HCT116 (cell line): Measurements from ENCODE around the gene KRT2. TPM values are rescaled to one million over a fixed set of nuclear protein-coding genes. Genes with fewer than 3 reads are reported as not detected.

Experiments used
- ATAC-seq: fragments of 200-7000 bp; cut with Tn5 transposase; 2 replicates; pipeline ENCODE4 v1.9.1; 2020; ENCODE audit warnings: mild to moderate bottlenecking, moderate library complexity
- BruUV-seq: library from RNA; stranded (reverse); fragments of 400-500 nt; replicated peaks from 2 replicates; lab custom pipeline; 2021; lab: Mats Ljungman, UMichigan
- CTCF ChIA-PET: fragments of 300-600 bp; sonication (Branson Sonifier 250); formaldehyde crosslinking; loops from one replicate; lab custom pipeline; 2021; ENCODE audit warnings: antibody characterized with exemption; lab: Charles Lee
- POLR2A ChIA-PET: fragments of 300-600, 350-600 bp; sonication (Branson Sonifier 250); formaldehyde crosslinking; loops from one replicate; lab custom pipeline; 2021; ENCODE audit warnings: antibody characterized with exemption; lab: Charles Lee
- RAD21 ChIA-PET, 2 experiments: fragments of 300-600 bp; sonication (Branson Sonifier 250); formaldehyde crosslinking; loops; one replicate each; lab custom pipeline; 2023; ENCODE audit warnings: low total read pairs in 2 of 2; ENCODE audit not compliant: uncharacterized antibody in 2 of 2, unreplicated experiment in 2 of 2, low non-redundant PET in 1 of 2; lab: Charles Lee
- DNase-seq: peaks from one replicate; pipeline ENCODE4 v3.0.0-alpha.2; 2010; ENCODE audit warnings: low read depth, low spot score
- H2AFZ ChIP-seq: fragments of 200-600 bp; shearing (Covaris generic), sonication (generic); 2 replicates; pipeline ENCODE4 v1.6.1; 2017; ENCODE audit warnings: low read depth, mixed run types, mixed read lengths, antibody characterized with exemption, low read length; ENCODE audit not compliant: poor library complexity, severe bottlenecking
- H3K27ac ChIP-seq: 2 replicates; pipeline ENCODE4 v1.5.1; 2012; ENCODE audit warnings: low read depth, low read length
- H3K27me3 ChIP-seq: fragments of 200-600 bp; sonication (generic); 2 replicates; pipeline ENCODE4 v1.6.1; 2016; ENCODE audit warnings: mixed run types, low read length, mixed read lengths; ENCODE audit not compliant: insufficient read depth
- H3K36me3 ChIP-seq, 2 experiments: fragments of 200-500 bp in 1 of 2; fragments of 200-600 bp in 1 of 2; sonication (Bioruptor generic) in 1 of 2; sonication (generic) in 1 of 2; 2 replicates each; pipeline versions ENCODE4 v1.5.1 to v1.6.1; 2014 to 2016; ENCODE audit warnings: low read length in 2 of 2, inconsistent platforms in 1 of 2, mixed read lengths in 1 of 2, mixed run types in 1 of 2; ENCODE audit not compliant: insufficient read depth in 2 of 2, control insufficient read depth in 1 of 2
- H3K4me1 ChIP-seq, 2 experiments: fragments of 200-600 bp in 1 of 2; sonication (generic) in 1 of 2; 2 replicates each; pipeline versions ENCODE4 v1.5.1 to v1.6.1; 2012 to 2017; ENCODE audit warnings: low read length in 2 of 2, inconsistent platforms in 1 of 2, mild to moderate bottlenecking in 1 of 2, mixed read lengths in 1 of 2, mixed run types in 1 of 2, moderate library complexity in 1 of 2; ENCODE audit not compliant: insufficient read depth in 2 of 2, control insufficient read depth in 1 of 2
- H3K4me2 ChIP-seq: fragments of 200-600 bp; sonication (generic); 2 replicates; pipeline ENCODE4 v1.6.1; 2017; ENCODE audit warnings: mixed run types, low read length, mixed read lengths
- H3K4me3 ChIP-seq, 2 experiments: fragments of 200-600 bp in 1 of 2; sonication (generic) in 1 of 2; replicated peaks in 1 of 2; 2 replicates each; pipeline ENCODE4 v1.5.1; 2011 to 2016; ENCODE audit warnings: low read length in 2 of 2, control low read depth in 1 of 2, low read depth in 1 of 2, mild to moderate bottlenecking in 1 of 2, mixed read lengths in 1 of 2, mixed run types in 1 of 2
- H3K79me2 ChIP-seq: fragments of 200-600 bp; sonication (generic); 2 replicates; pipeline ENCODE4 v1.6.1; 2017; ENCODE audit warnings: mild to moderate bottlenecking, mixed run types, low read length, moderate library complexity, mixed read lengths; ENCODE audit not compliant: insufficient read depth
- H3K9ac ChIP-seq: fragments of 200-600 bp; sonication (generic); 2 replicates; pipeline ENCODE4 v1.6.1; 2016; ENCODE audit warnings: low read length, mixed read lengths
- H3K9me2 ChIP-seq: fragments of 200-600 bp; sonication (generic), shearing (Covaris generic); 2 replicates; pipeline ENCODE4 v1.6.1; 2017; ENCODE audit warnings: mixed run types, mild to moderate bottlenecking, moderate library complexity; ENCODE audit not compliant: insufficient read depth
- H3K9me3 ChIP-seq, 2 experiments: fragments of 200-500 bp in 1 of 2; fragments of 200-600 bp in 1 of 2; sonication (Bioruptor generic) in 1 of 2; sonication (generic) in 1 of 2; 2 replicates each; pipeline ENCODE4 v1.6.1; 2014 to 2017; ENCODE audit warnings: low read length in 2 of 2, mixed read lengths in 2 of 2, inconsistent platforms in 1 of 2, low read depth in 1 of 2, mild to moderate bottlenecking in 1 of 2, mixed run types in 1 of 2, moderate library complexity in 1 of 2; ENCODE audit not compliant: control insufficient read depth in 1 of 2, insufficient read depth in 1 of 2
- H4K20me1 ChIP-seq: fragments of 200-600 bp; sonication (generic), shearing (Covaris generic); 2 replicates; pipeline ENCODE4 v1.6.1; 2017; ENCODE audit warnings: mixed run types, mild to moderate bottlenecking, moderate library complexity; ENCODE audit not compliant: insufficient read depth
- CBX3 ChIP-seq: IDR thresholded peaks from 2 replicates; pipeline ENCODE4 v1.6.1; 2012; ENCODE audit warnings: low read depth
- CEBPB ChIP-seq: IDR thresholded peaks from 2 replicates; pipeline ENCODE4 v1.6.1; 2012; ENCODE audit warnings: low read depth
- EGR1 ChIP-seq: IDR thresholded peaks from 2 replicates; pipeline ENCODE4 v1.6.1; 2012; ENCODE audit warnings: low read depth
- ELF1 ChIP-seq: IDR thresholded peaks from 2 replicates; pipeline ENCODE4 v1.6.1; 2012; ENCODE audit warnings: low read depth, borderline replicate concordance
- EZH2 ChIP-seq: fragments of 200-600 bp; sonication (generic); IDR thresholded peaks from 2 replicates; pipeline ENCODE4 v1.6.1; 2017; ENCODE audit warnings: antibody characterized with exemption, mixed run types
- EZH2phosphoT487 ChIP-seq: fragments of 200-600 bp; IDR thresholded peaks from 2 replicates; pipeline ENCODE4 v1.6.1; 2018; ENCODE audit warnings: antibody characterized with exemption, borderline replicate concordance
- JUND ChIP-seq: IDR thresholded peaks from 2 replicates; pipeline ENCODE4 v1.6.1; 2012
- POLR2AphosphoS5 ChIP-seq: IDR thresholded peaks from 2 replicates; pipeline ENCODE4 v1.6.1; 2011; ENCODE audit warnings: mild to moderate bottlenecking, low read depth, low read length, moderate library complexity
- RAD21 ChIP-seq: IDR thresholded peaks from 2 replicates; pipeline ENCODE4 v1.6.1; 2012; ENCODE audit warnings: low read depth, mild to moderate bottlenecking
- SIN3A ChIP-seq: IDR thresholded peaks from 2 replicates; pipeline ENCODE4 v1.6.1; 2012; ENCODE audit warnings: low read depth
- SRF ChIP-seq: IDR thresholded peaks from 2 replicates; pipeline ENCODE4 v1.6.1; 2012; ENCODE audit warnings: low read depth
- TCF7L2 ChIP-seq: IDR thresholded peaks from 2 replicates; pipeline ENCODE4 v1.7.0; 2011; ENCODE audit warnings: borderline replicate concordance, inconsistent platforms; ENCODE audit not compliant: insufficient read depth, insufficient read length; ENCODE audit errors: extremely low read depth
- YY1 ChIP-seq: IDR thresholded peaks from 2 replicates; pipeline ENCODE4 v1.6.1; 2011; ENCODE audit warnings: low read length, low read depth, moderate library complexity, mild to moderate bottlenecking; ENCODE audit not compliant: insufficient replicate concordance; ENCODE audit errors: extremely low read depth
- ZNF274 ChIP-seq: fragments of 200-500 bp; sonication (Bioruptor generic); IDR thresholded peaks from 2 replicates; pipeline ENCODE4 v1.6.1; 2014; ENCODE audit warnings: mild to moderate bottlenecking, low read depth, low read length, inconsistent platforms
- intact Hi-C: fragments of 100-400 bp; cut with micrococcal nuclease; formaldehyde crosslinking; loops from 2 replicates; pipeline ENCODE4 v1.10.0; 2022
- total RNA-seq: library from RNA; stranded (reverse); gene quantifications from one replicate; pipeline ENCODE4 v1.2.1, GENCODE V29; 2021; ENCODE audit not compliant: unreplicated experiment
- TF ChIP-seq, protein P1 (sequence below), 3 experiments: fragments of 200-600 bp in 1 of 3; sonication (generic) in 1 of 3; IDR thresholded peaks in 2 of 3; conservative IDR thresholded peaks in 1 of 3; 2 replicates each; pipeline ENCODE4 v1.5.1; 2012 to 2017; ENCODE audit warnings: low read depth in 2 of 3, low read length in 2 of 3, antibody characterized with exemption in 1 of 3, borderline replicate concordance in 1 of 3, control low read depth in 1 of 3, mild to moderate bottlenecking in 1 of 3, mixed read lengths in 1 of 3, mixed run types in 1 of 3, moderate library complexity in 1 of 3; ENCODE audit not compliant: insufficient read depth in 1 of 3
- TF ChIP-seq, protein P2 (sequence below): IDR thresholded peaks from 2 replicates; pipeline ENCODE4 v1.6.1; 2012
- TF ChIP-seq, protein P3 (sequence below): IDR thresholded peaks from 2 replicates; pipeline ENCODE4 v1.6.1; 2011; ENCODE audit warnings: mild to moderate bottlenecking, low read length, moderate library complexity; ENCODE audit not compliant: insufficient replicate concordance; ENCODE audit errors: extremely low read depth
- TF ChIP-seq, protein P4 (sequence below): IDR thresholded peaks from 2 replicates; pipeline ENCODE4 v1.6.1; 2012
- TF ChIP-seq, protein P5 (sequence below): IDR thresholded peaks from 2 replicates; pipeline ENCODE4 v1.6.1; 2012; ENCODE audit warnings: low read depth

Gene KRT2
- total RNA-seq, 1 experiment from 2014 or later = not detected

DNA sequence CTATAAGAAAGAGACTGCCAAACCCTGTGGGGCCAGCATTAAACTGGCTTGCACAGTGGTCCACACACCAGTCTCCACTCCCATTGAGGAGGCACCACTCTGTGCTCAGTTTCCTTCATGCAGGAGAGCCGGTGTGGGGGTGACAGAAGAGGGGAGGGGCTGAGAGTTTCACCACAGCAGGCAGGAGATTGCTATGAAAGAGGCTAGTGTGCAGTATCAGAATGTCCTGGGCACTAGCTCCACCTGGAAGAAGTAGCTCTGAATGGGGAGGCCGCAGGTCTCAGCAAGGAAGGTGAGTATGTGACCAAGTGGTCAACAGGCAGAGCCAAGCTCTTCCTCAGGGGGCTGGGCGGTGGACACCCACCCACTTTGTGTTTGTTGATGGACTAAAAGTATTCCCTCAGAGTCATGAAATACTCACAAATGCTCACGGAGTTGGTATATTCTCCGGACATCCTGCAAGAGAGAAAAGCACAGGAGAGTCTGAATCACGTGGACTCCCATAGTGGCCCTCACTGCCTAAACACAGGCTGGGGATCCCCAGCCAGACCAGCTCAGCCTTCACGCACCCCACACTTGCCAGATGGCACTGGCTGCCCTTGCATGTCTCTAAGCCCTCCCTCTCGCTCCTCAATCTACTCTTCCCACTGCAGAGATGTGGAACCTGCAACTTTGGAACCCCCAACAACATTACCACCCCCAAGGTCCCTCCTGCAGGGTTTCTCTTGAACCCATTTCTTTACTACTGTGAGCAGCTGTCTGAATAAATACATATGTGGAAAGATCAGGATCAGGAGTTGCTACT lies 43.0 kb downstream of the KRT2 start:
- Histone ChIP-seq H3K4me1 (peaks cover 0 to 6% of the 10 kb centered on the region in 2 experiments; a peak in 1 of 4 replicates), H4K20me1 (no peaks in the 10 kb centered on the region), H3K27ac (no peak overlapping the region), H3K4me3 (no peak overlapping the region), H3K9me3 (no peaks in the 10 kb centered on the region), H3K36me3 (no peaks in the 10 kb centered on the region), H3K9me2 (no peaks in the 10 kb centered on the region), H3K27me3 (no peaks in the 10 kb centered on the region), H3K9ac (no peak overlapping the region), H2AFZ (no peak overlapping the region), H3K4me2 (no peak overlapping the region), H3K79me2 (no peaks in the 10 kb centered on the region)
- ChIA-PET RAD21 (no interaction called here), CTCF (no interaction called here), POLR2A (interaction anchor here (0.6 kb wide), 1 partner anchor 969 kb away, joined by 5 read pairs; no protein-coding TSS in a partner anchor)
- no TSS peak for BruUV-seq
- DNase-seq (no peak), ATAC-seq (no peak)
- intact Hi-C loops = no loop called here
- TF ChIP-seq EZH2 (no peak), CBX3 (no peak), RAD21 (no peak), ELF1 (no peak), ZNF274 (no peak), JUND (no peak), SIN3A (no peak), EGR1 (no peak), EZH2phosphoT487 (no peak), TCF7L2 (no peak), YY1 (no peak), POLR2AphosphoS5 (no peak), CEBPB (no peak), SRF (no peak)
- TF ChIP-seq, protein P1, sequence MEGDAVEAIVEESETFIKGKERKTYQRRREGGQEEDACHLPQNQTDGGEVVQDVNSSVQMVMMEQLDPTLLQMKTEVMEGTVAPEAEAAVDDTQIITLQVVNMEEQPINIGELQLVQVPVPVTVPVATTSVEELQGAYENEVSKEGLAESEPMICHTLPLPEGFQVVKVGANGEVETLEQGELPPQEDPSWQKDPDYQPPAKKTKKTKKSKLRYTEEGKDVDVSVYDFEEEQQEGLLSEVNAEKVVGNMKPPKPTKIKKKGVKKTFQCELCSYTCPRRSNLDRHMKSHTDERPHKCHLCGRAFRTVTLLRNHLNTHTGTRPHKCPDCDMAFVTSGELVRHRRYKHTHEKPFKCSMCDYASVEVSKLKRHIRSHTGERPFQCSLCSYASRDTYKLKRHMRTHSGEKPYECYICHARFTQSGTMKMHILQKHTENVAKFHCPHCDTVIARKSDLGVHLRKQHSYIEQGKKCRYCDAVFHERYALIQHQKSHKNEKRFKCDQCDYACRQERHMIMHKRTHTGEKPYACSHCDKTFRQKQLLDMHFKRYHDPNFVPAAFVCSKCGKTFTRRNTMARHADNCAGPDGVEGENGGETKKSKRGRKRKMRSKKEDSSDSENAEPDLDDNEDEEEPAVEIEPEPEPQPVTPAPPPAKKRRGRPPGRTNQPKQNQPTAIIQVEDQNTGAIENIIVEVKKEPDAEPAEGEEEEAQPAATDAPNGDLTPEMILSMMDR (IDR thresholded peaks at IDR 0.05 in 2 of 3, conservative IDR thresholded peaks at IDR 0.05 in 1 of 3; ENCODE audit: borderline replicate concordance in 1 of 3, insufficient read depth in 1 of 3, low read depth in 2 of 3, low read length in 2 of 3) = no peak
- TF ChIP-seq, protein P2, sequence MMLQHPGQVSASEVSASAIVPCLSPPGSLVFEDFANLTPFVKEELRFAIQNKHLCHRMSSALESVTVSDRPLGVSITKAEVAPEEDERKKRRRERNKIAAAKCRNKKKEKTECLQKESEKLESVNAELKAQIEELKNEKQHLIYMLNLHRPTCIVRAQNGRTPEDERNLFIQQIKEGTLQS = no peak
- TF ChIP-seq, protein P3, sequence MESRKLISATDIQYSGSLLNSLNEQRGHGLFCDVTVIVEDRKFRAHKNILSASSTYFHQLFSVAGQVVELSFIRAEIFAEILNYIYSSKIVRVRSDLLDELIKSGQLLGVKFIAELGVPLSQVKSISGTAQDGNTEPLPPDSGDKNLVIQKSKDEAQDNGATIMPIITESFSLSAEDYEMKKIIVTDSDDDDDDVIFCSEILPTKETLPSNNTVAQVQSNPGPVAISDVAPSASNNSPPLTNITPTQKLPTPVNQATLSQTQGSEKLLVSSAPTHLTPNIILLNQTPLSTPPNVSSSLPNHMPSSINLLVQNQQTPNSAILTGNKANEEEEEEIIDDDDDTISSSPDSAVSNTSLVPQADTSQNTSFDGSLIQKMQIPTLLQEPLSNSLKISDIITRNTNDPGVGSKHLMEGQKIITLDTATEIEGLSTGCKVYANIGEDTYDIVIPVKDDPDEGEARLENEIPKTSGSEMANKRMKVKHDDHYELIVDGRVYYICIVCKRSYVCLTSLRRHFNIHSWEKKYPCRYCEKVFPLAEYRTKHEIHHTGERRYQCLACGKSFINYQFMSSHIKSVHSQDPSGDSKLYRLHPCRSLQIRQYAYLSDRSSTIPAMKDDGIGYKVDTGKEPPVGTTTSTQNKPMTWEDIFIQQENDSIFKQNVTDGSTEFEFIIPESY = no peak
- TF ChIP-seq, protein P4, sequence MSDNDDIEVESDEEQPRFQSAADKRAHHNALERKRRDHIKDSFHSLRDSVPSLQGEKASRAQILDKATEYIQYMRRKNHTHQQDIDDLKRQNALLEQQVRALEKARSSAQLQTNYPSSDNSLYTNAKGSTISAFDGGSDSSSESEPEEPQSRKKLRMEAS = no peak
- TF ChIP-seq, protein P5, sequence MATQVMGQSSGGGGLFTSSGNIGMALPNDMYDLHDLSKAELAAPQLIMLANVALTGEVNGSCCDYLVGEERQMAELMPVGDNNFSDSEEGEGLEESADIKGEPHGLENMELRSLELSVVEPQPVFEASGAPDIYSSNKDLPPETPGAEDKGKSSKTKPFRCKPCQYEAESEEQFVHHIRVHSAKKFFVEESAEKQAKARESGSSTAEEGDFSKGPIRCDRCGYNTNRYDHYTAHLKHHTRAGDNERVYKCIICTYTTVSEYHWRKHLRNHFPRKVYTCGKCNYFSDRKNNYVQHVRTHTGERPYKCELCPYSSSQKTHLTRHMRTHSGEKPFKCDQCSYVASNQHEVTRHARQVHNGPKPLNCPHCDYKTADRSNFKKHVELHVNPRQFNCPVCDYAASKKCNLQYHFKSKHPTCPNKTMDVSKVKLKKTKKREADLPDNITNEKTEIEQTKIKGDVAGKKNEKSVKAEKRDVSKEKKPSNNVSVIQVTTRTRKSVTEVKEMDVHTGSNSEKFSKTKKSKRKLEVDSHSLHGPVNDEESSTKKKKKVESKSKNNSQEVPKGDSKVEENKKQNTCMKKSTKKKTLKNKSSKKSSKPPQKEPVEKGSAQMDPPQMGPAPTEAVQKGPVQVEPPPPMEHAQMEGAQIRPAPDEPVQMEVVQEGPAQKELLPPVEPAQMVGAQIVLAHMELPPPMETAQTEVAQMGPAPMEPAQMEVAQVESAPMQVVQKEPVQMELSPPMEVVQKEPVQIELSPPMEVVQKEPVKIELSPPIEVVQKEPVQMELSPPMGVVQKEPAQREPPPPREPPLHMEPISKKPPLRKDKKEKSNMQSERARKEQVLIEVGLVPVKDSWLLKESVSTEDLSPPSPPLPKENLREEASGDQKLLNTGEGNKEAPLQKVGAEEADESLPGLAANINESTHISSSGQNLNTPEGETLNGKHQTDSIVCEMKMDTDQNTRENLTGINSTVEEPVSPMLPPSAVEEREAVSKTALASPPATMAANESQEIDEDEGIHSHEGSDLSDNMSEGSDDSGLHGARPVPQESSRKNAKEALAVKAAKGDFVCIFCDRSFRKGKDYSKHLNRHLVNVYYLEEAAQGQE = no peak
